ENCODE measurements around the gene ZYX. TPM values are rescaled to one million over a fixed set of nuclear protein-coding genes. Genes with fewer than 3 reads are reported as not detected.

The ZYX gene
- total and polyA plus RNA-seq, 5 donors from 2014 or later = 81.1 to 174 (median 92.8) TPM

DNA sequence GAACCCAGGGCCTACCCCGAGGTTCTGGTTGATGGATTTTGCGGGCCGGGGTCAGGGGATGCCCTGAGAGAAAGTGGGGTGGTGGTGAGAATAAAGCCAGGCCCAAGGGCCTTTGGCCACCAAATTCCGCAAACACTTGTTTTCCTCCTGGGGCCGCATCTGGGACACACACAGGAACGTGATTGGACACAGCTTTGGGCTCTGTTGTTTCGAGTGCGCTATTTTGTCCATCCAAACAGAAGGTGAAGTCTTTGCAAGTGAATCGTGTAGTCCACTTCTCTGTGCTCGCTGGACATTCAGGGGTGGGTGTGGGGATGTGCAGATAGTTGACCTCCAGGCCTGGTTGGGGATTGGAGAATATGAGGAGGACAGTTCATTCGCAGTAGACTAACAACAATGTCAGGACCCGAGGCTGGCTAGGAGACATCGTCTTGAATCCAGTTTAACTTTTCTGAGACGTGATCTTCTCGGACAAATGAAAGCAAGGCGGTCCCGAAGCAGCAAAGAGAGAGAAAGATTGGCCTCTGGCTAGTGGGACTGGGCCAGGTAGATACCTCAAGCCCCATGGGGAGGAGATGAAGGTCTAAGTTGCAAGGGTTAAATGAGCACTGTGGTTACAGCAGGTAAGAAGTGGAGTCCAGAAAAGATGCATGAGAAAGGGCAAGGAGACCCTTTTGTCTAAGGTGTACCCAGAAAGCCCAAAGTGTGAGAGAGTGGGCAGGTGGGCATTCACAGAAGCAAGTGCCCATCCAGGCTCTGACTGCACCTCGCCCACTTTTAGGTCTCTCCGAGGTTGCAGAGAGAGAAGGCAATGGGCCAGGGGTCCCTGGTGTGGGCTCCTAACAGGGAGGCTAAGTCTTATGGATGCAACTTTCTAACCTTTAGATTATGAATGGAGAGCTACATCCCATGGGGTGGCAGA is 17.9 kb upstream of the ZYX start:
- Histone ChIP-seq H3K36me3 (ENCODE audit: control insufficient read depth, insufficient read depth, low read length) (no peaks in the 10 kb centered on the region), H3K4me3 (ENCODE audit: low read depth, low read length) (no peak overlapping the region), H3K27me3 (ENCODE audit: control insufficient read depth, insufficient read depth, low read length) (peaks cover 29% of the 10 kb centered on the region), H3K4me1 (ENCODE audit: control insufficient read depth, insufficient read depth, low read length, poor library complexity, severe bottlenecking) (peaks cover 19% of the 10 kb centered on the region), H3K9me3 (ENCODE audit: control insufficient read depth in 2 of 2, low read length in 2 of 2) (no peaks in the 10 kb centered on the region), H3K27ac (ENCODE audit: insufficient read depth, low read length, poor library complexity, severe bottlenecking) (no peak overlapping the region)
- Mint-ChIP-seq H3K9me3 (no peaks in the 10 kb centered on the region), H3K4me1 (peaks cover 5 to 23% (median 12%) of the 10 kb centered on the region in 4 donors), H3K27me3 (peaks cover 68% of the 10 kb centered on the region), H3K36me3 (peaks cover 2% of the 10 kb centered on the region), H3K27ac (peak overlapping the region in 1 of 3 donors; percentile 65), H3K4me3 (peak overlapping the region; percentile 72 to 82 (median 74))
- ATAC-seq (ENCODE audit: low read depth in 2 of 2) (no peak), DNase-seq (no peak)

DNA sequence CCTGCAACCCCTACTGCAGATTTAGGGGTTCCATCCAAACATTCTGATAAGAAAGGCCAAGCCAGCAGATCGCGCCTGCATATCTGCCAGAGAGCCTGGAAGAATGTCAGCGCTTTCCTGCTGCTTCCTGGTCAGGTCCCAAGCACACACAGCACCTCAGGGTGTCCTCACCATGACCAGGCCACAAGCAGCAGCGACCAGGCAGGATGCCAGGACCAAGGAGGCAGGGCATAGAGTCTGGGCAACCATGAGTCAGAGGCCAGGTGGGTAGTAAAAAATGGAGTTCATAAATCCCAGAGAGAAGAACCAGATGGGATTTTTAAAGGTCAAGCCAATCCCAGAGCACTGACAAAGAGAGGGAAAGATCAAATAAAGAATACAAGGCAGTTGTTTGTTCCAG is 13.2 kb upstream of the ZYX start:
- peaks cover 45% of the 10 kb centered on the region for H3K27me3 Mint-ChIP-seq
- Histone ChIP-seq H3K4me1 (ENCODE audit: control insufficient read depth, insufficient read depth, low read length, poor library complexity, severe bottlenecking) (peaks cover 17% of the 10 kb centered on the region), H3K36me3 (ENCODE audit: control insufficient read depth, insufficient read depth, low read length) (no peaks in the 10 kb centered on the region), H3K4me3 (ENCODE audit: low read depth, low read length) (no peak overlapping the region), H3K27ac (ENCODE audit: insufficient read depth, low read length, poor library complexity, severe bottlenecking) (no peak overlapping the region), H3K27me3 (ENCODE audit: control insufficient read depth, insufficient read depth, low read length) (peaks cover 25% of the 10 kb centered on the region), H3K9me3 (ENCODE audit: control insufficient read depth in 2 of 2, low read length in 2 of 2) (no peaks in the 10 kb centered on the region)
- no peak for ATAC-seq (ENCODE audit: low read depth in 2 of 2)
- DNase-seq = no peak
- H3K4me1 Mint-ChIP-seq = peaks cover 9 to 20% (median 17%) of the 10 kb centered on the region in 4 donors
- no peaks in the 10 kb centered on the region for H3K36me3 Mint-ChIP-seq
- H3K27ac Mint-ChIP-seq = no peak overlapping the region
- no peak overlapping the region for H3K4me3 Mint-ChIP-seq
- no peaks in the 10 kb centered on the region for H3K9me3 Mint-ChIP-seq

- no peak overlapping the region for H3K4me3 ChIP-seq (ENCODE audit: low read depth, low read length)
- H3K4me1 ChIP-seq (ENCODE audit: control insufficient read depth, insufficient read depth, low read length, poor library complexity, severe bottlenecking) = peaks cover 13% of the 10 kb centered on the region
- Mint-ChIP-seq H3K4me1 (peaks cover 9 to 18% (median 14%) of the 10 kb centered on the region in 4 donors), H3K9me3 (no peaks in the 10 kb centered on the region), H3K36me3 (no peaks in the 10 kb centered on the region), H3K27ac (no peak overlapping the region), H3K27me3 (peaks cover 41% of the 10 kb centered on the region), H3K4me3 (no peak overlapping the region)
- H3K9me3 ChIP-seq (ENCODE audit: control insufficient read depth in 2 of 2, low read length in 2 of 2) = no peaks in the 10 kb centered on the region
- DNase-seq (no peak), ATAC-seq (ENCODE audit: low read depth in 2 of 2) (no peak)
- H3K36me3 ChIP-seq (ENCODE audit: control insufficient read depth, insufficient read depth, low read length) = no peaks in the 10 kb centered on the region
- H3K27me3 ChIP-seq (ENCODE audit: control insufficient read depth, insufficient read depth, low read length) = peaks cover 20% of the 10 kb centered on the region
- no peak overlapping the region for H3K27ac ChIP-seq (ENCODE audit: insufficient read depth, low read length, poor library complexity, severe bottlenecking)
Observed at GRCh38 chr7:143368387-143368786, 12.8 kb upstream of the ZYX start.

- H3K27me3 Mint-ChIP-seq = peaks cover 25% of the 10 kb centered on the region
- no peaks in the 10 kb centered on the region for H3K36me3 Mint-ChIP-seq
- H3K4me3 Mint-ChIP-seq = no peak overlapping the region
- no peaks in the 10 kb centered on the region for H3K36me3 ChIP-seq (ENCODE audit: control insufficient read depth, insufficient read depth, low read length)
- no peak overlapping the region for H3K4me3 ChIP-seq (ENCODE audit: low read depth, low read length)
- H3K9me3 Mint-ChIP-seq = no peaks in the 10 kb centered on the region
- no peak overlapping the region for H3K27ac ChIP-seq (ENCODE audit: insufficient read depth, low read length, poor library complexity, severe bottlenecking)
- H3K27ac Mint-ChIP-seq = no peak overlapping the region
- peaks cover 18 to 33% (median 19%) of the 10 kb centered on the region in 4 donors for H3K4me1 Mint-ChIP-seq
- DNase-seq (no peak), ATAC-seq (ENCODE audit: low read depth in 2 of 2) (no peak)
- H3K27me3 ChIP-seq (ENCODE audit: control insufficient read depth, insufficient read depth, low read length) = peaks cover 8% of the 10 kb centered on the region
- H3K9me3 ChIP-seq (ENCODE audit: control insufficient read depth in 2 of 2, low read length in 2 of 2) = no peaks in the 10 kb centered on the region
- peaks cover 18% of the 10 kb centered on the region for H3K4me1 ChIP-seq (ENCODE audit: control insufficient read depth, insufficient read depth, low read length, poor library complexity, severe bottlenecking)
Observed at GRCh38 chr7:143369678-143370651, 11.2 kb upstream of the ZYX start.

DNA sequence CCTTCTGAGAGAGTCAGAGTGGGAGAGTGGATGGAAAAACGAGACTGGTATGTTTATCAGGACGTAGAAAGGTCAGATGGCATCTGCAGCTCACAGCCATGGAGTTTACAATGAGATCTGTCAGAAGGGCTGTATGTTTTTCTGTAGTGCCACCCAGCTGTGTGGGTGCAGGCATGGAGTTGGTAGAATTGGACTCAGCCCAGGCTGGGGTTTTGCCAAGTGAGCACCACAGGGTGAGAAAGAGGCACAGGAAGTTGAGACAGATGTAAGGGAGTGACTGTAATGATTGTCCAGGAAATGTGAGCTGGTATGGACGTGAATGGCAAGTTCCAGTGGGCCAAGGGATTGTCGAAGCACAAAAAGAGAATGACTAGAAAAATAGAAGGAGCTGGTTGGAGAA is 9.1 kb upstream of the ZYX start:
- peaks cover 34% of the 10 kb centered on the region for H3K4me1 ChIP-seq (ENCODE audit: control insufficient read depth, insufficient read depth, low read length, poor library complexity, severe bottlenecking)
- peak overlapping the region; percentile 15 for H3K27ac ChIP-seq (ENCODE audit: insufficient read depth, low read length, poor library complexity, severe bottlenecking)
- H3K4me3 Mint-ChIP-seq = peak overlapping the region in 3 of 4 donors; percentile 12 to 91 (median 26)

DNA sequence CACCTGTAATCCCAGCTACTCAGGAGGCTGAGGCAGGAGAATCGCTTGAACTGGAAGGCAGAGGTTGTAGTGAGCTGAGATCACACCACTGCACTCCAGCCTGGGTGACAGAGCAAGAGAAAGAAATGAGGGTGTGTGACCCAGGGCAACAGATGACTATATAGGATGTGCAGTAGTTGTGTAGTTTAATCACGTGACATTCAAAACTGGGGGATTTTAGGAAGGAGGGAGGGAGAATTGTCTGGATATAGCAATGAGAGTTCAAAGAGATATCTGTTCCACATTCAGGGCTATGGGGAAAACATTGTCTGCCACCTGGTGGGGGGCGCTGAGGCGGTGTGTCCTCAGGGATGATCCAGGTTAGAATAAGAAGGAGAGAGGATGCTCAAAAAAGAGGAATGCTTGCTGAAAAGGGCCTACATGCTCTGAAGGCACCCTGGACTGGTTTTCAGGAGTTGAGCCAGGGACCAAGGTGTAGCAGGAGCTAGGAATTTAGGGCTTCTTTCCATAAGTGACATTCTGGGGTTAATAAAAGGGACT is 7.8 kb upstream of the ZYX start:
- no peak overlapping the region for H3K27ac ChIP-seq (ENCODE audit: insufficient read depth, low read length, poor library complexity, severe bottlenecking)
- H3K27ac Mint-ChIP-seq = peak overlapping the region in 2 of 3 donors; percentile 73 to 84
- H3K9me3 Mint-ChIP-seq = no peaks in the 10 kb centered on the region
- DNase-seq (no peak), ATAC-seq (ENCODE audit: low read depth in 2 of 2) (no peak)
- H3K9me3 ChIP-seq (ENCODE audit: control insufficient read depth in 2 of 2, low read length in 2 of 2) = no peaks in the 10 kb centered on the region
- no peak overlapping the region for H3K4me3 ChIP-seq (ENCODE audit: low read depth, low read length)
- peaks cover 34% of the 10 kb centered on the region for H3K4me1 ChIP-seq (ENCODE audit: control insufficient read depth, insufficient read depth, low read length, poor library complexity, severe bottlenecking)
- H3K36me3 Mint-ChIP-seq = peaks cover 4% of the 10 kb centered on the region
- H3K4me1 Mint-ChIP-seq = peaks cover 40 to 62% (median 45%) of the 10 kb centered on the region in 4 donors
- no peaks in the 10 kb centered on the region for H3K27me3 ChIP-seq (ENCODE audit: control insufficient read depth, insufficient read depth, low read length)
- peaks cover 5% of the 10 kb centered on the region for H3K27me3 Mint-ChIP-seq
- no peaks in the 10 kb centered on the region for H3K36me3 ChIP-seq (ENCODE audit: control insufficient read depth, insufficient read depth, low read length)
- no peak overlapping the region for H3K4me3 Mint-ChIP-seq

More for the DNA sequence above, 9.1 kb upstream of the ZYX start:
- peaks cover under 1% of the 10 kb centered on the region for H3K36me3 Mint-ChIP-seq
- peaks cover 10% of the 10 kb centered on the region for H3K27me3 Mint-ChIP-seq
- H3K9me3 ChIP-seq (ENCODE audit: control insufficient read depth in 2 of 2, low read length in 2 of 2) = no peaks in the 10 kb centered on the region
- DNase-seq = peak in 2 of 3 donors; percentile 33 to 64
- peak; percentile 38 to 54 for ATAC-seq (ENCODE audit: low read depth in 2 of 2)
- no peak overlapping the region for H3K4me3 ChIP-seq (ENCODE audit: low read depth, low read length)
- H3K27ac Mint-ChIP-seq = peak overlapping the region; percentile 70 to 86 (median 78)
- peaks cover 1% of the 10 kb centered on the region for H3K27me3 ChIP-seq (ENCODE audit: control insufficient read depth, insufficient read depth, low read length)
- H3K36me3 ChIP-seq (ENCODE audit: control insufficient read depth, insufficient read depth, low read length) = no peaks in the 10 kb centered on the region
- H3K9me3 Mint-ChIP-seq = no peaks in the 10 kb centered on the region
- H3K4me1 Mint-ChIP-seq = peaks cover 33 to 54% (median 38%) of the 10 kb centered on the region in 4 donors

DNA sequence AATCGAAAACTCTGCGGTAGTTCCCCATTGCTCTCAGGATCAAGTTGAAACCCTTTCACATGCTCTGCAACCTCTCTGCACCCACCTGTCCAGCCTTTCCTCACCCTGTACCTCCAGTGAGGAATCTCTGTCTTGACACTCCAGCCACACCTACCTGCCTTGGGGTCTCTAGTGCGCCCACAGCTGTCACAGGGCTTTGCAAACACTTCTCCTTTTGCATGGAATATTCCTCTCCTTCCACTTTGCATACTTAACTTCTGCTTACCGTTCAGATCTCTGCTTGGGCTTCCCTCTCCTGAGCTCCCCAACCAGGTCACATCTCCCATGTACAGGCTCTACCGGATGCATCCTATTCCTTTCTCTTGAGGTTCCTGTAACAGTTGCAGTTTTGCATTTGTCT is 6.6 kb upstream of the ZYX start:
- Mint-ChIP-seq H3K27ac (peak overlapping the region; percentile 94 to 99 (median 95)), H3K4me3 (peak overlapping the region in 1 of 4 donors; percentile 84), H3K9me3 (no peaks in the 10 kb centered on the region), H3K4me1 (peaks cover 49 to 74% (median 56%) of the 10 kb centered on the region in 4 donors), H3K27me3 (no peaks in the 10 kb centered on the region), H3K36me3 (peaks cover 4% of the 10 kb centered on the region)
- no peak overlapping the region for H3K4me3 ChIP-seq (ENCODE audit: low read depth, low read length)
- H3K36me3 ChIP-seq (ENCODE audit: control insufficient read depth, insufficient read depth, low read length) = no peaks in the 10 kb centered on the region
- peak overlapping the region; percentile 83 for H3K27ac ChIP-seq (ENCODE audit: insufficient read depth, low read length, poor library complexity, severe bottlenecking)
- DNase-seq (no peak), ATAC-seq (ENCODE audit: low read depth in 2 of 2) (no peak)
- H3K9me3 ChIP-seq (ENCODE audit: control insufficient read depth in 2 of 2, low read length in 2 of 2) = no peaks in the 10 kb centered on the region
- peaks cover 47% of the 10 kb centered on the region for H3K4me1 ChIP-seq (ENCODE audit: control insufficient read depth, insufficient read depth, low read length, poor library complexity, severe bottlenecking)
- H3K27me3 ChIP-seq (ENCODE audit: control insufficient read depth, insufficient read depth, low read length) = no peaks in the 10 kb centered on the region

Measured in CD4-positive, CD25-positive, alpha-beta regulatory T cell (primary cell).